LNCaP clone FGC (cell line): ENCODE measurements around the gene SPEM2.

Experiments used
- DNase-seq: peaks from one replicate; pipeline ENCODE4 v3.0.0-alpha.2; 2011; ENCODE audit warnings: low read depth
- H3K4me3 ChIP-seq: 2 replicates; pipeline ENCODE4 v1.5.1; 2011; ENCODE audit warnings: mild to moderate bottlenecking, low read depth, low read length, control low read depth
- TF ChIP-seq, protein P1 (sequence below): IDR thresholded peaks from 2 replicates; pipeline ENCODE4 v1.5.1; 2012; ENCODE audit warnings: mild to moderate bottlenecking; ENCODE audit not compliant: control insufficient read depth, insufficient read depth; ENCODE audit errors: extremely low read depth

Gene SPEM2

DNA sequence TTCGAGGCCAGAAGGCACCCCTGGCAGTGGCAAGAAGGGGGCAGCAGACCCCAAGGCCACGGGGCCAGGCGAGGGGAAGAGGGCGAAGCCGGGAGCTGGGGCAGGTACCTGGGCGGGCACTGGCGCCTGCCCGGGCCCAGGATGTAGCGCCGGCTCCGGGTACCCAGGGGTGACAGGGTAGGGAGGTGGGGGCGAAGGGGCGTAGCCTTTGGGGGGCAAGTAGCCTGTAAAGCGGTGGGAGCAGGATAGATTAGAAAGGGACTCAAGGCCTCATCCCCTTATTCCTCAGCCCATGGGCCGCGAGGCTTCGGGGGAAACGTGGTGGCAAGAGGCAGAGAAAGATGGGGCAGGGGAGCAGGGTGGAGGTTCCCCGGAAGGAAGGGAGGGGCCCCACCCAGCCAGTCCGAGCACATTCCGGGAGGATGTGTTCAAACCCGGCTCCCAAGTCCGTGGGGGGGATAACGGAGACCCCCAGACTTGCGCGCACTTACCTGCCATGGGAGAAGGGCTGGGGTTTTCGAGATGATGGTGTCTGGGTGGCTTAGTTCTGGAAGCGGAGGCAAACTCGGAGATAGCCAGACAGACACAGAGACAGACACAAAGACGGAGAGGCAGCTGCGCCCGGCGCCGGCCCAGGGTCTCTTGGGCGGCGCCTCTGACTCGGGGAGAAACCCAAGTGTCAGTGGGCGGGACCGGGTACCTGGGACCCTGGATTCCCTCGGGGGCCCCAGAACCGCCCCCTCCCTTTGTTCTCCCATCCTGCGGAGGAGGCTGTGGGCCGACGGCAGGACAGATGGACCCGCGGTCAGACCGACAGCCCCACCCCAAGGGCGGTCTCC is 31.6 kb upstream of the SPEM2 start:
- no peak for DNase-seq
- H3K4me3 ChIP-seq: peak overlapping the region; percentile 63
- TF ChIP-seq, protein P1, sequence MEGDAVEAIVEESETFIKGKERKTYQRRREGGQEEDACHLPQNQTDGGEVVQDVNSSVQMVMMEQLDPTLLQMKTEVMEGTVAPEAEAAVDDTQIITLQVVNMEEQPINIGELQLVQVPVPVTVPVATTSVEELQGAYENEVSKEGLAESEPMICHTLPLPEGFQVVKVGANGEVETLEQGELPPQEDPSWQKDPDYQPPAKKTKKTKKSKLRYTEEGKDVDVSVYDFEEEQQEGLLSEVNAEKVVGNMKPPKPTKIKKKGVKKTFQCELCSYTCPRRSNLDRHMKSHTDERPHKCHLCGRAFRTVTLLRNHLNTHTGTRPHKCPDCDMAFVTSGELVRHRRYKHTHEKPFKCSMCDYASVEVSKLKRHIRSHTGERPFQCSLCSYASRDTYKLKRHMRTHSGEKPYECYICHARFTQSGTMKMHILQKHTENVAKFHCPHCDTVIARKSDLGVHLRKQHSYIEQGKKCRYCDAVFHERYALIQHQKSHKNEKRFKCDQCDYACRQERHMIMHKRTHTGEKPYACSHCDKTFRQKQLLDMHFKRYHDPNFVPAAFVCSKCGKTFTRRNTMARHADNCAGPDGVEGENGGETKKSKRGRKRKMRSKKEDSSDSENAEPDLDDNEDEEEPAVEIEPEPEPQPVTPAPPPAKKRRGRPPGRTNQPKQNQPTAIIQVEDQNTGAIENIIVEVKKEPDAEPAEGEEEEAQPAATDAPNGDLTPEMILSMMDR: no peak

DNA sequence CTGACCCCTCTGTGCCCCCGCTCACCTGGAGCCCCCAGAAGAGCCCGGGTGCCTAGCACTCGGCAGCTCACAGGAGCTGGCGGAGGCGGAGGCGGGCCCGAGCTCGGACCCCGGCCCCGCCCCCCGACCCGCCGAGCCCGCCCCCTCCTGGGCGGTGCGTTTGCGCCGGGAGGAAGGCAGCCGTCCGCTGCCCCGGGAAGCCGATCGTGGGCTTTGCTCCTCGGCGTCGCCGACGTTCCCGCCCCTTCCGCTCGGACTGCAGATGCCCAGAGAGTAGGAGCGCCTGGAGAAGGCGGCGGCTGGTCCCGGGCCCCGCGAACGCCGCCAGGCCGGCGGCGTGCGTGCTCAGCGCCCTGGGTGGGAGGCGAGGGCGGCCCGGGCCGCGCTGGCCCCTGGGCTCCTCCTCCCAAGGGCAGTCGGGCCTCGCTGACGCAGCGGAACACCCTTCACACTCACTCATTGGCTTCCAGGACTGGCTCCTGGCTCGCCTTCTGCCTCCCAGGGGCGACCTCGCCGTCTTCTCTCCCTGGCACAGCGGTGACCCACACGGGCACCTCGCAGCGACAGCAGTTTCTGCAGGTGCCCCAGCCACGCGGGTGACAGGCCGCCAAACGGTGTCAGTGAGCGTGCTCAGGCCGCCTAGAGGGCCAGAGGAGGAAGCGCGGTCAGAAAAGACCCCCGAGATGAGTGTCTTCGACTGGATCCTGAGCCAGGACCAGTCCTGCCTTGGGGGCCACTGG is 30.8 kb upstream of the SPEM2 start, which contains the start of gene PLSCR3:
Gene PLSCR3, minus strand, starts transcription at position 74 of the 740 bp plus-strand sequence. CDS start 415 bp downstream, outside the sequence.
- DNase-seq: peak; percentile 25
- H3K4me3 ChIP-seq: peak within 1 kb of the TSS; percentile 63
- TF ChIP-seq, protein P1: peak; percentile 22; the same call in 1 of the 2 replicates

DNA sequence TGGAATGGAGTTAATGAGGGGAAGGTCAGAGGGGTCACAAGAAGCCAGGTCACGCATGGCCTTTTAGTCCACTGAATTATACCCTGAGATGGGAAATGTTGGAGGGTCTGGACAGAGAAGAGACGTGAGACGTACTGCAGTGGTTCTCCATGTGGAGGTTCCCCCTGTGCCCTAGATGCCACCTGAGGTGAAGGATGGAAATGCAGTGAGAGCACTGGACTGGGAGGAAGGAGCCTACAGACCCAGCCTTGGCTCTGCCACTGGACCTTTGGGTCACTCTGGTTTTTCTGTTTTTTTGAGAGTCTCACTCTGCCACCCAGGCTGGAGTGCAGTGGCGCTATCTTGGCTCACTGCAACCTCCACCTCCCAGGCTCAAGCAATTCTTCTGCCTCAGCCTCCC is 29.3 kb upstream of the SPEM2 start:
- no peak overlapping the region for H3K4me3 ChIP-seq
- TF ChIP-seq, protein P1: no peak
- DNase-seq: no peak

DNA sequence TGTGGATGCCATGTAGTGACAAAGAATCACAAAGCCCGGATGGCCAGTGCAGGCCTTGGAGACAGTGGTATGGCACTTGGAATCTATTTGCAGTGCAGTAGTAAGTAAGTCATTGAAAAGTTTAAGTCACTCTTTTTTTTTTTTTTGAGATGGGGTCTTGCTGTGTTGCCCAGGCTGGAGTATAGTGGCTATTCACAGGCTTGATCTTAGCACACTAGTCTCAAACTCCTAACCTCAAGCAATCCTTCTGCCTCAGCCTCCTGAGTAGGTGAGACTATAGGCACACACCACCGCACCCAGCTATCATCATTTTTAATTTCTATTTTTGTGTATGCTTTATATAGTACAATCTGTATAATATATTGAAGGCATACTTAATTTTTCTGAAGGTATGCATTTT is 26.8 kb upstream of the SPEM2 start:
- TF ChIP-seq, protein P1: no peak
- DNase-seq: no peak
- H3K4me3 ChIP-seq: no peak overlapping the region

DNA sequence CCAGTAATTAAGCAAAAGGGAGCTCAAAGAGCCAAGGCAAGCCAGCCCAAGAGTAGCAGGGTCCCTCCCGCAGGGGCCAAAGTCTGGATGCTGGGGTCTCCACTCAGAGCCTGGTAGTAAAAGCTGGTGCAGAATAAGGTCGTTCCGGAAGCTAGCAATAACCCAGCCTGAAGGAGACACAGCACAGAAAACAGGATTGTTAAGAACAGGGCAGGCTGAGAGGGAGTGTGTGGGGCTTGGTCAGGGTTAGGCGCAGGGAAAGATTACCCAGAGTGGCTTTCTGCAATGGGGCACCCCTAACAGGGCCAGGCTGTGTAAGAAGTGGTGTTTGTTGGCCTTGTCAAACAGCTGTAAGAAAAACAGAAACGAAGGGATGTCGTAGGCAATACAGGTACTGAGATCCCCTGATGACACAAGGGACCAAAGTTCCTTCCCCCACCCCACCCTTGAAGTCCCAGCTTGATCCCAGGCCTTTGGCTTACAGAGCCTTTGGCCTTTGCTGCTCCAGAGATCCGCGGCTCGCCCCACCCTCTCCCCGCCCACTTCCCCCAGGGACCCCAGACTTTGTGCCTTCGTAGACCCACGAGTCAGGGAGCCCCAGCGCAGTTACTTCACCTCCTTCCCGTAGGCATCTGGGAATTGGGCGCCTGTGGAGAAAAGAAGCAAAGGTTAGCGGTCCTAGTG is 22.2 kb upstream of the SPEM2 start:
- peak overlapping the region; percentile 62 for H3K4me3 ChIP-seq
- TF ChIP-seq, protein P1: no peak
- DNase-seq: no peak

DNA sequence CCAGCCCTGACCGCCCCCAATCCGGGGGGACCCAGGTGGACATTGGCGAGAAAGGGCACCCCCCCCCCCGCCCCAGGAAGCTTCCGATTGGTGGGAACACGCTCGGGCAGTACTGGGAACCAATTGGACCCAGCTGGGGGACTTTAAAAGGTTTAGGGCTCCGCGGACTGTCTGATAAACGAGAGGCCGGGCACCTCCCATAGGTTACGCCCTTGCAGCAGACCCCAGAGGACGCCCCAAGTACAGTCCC is 21.8 kb upstream of the SPEM2 start:
- TF ChIP-seq, protein P1: no peak
- DNase-seq: no peak

More for the DNA sequence above, 21.8 kb upstream of the SPEM2 start:
- peak overlapping the region; percentile 62 for H3K4me3 ChIP-seq
